HepG2 (cell line): ENCODE measurements around the gene PMVK. TPM values are rescaled to one million over a fixed set of nuclear protein-coding genes. Genes with fewer than 3 reads are reported as not detected.

Experiments
- ATAC-seq: fragments of 200-7000 bp; cut with Tn5 transposase; 3 replicates; pipeline ENCODE4 v1.9.1; 2020; ENCODE audit warnings: mild to moderate bottlenecking, moderate library complexity
- BruUV-seq: library from RNA; stranded (reverse); fragments of 400-500 nt; replicated peaks from 2 replicates; lab custom pipeline; 2021; lab: Mats Ljungman, UMichigan
- CTCF ChIA-PET: fragments of 300-600 bp; formaldehyde crosslinking; extraction: SDS; loops from one replicate; lab custom pipeline; 2021; ENCODE audit warnings: low total read pairs, inconsistent platforms, low intra/inter-chr PET ratio; lab: Yijun Ruan, JAX
- POLR2A ChIA-PET: fragments of 350-600 bp; sonication (Branson Sonifier 250); formaldehyde crosslinking; loops from one replicate; lab custom pipeline; 2020; ENCODE audit warnings: antibody characterized with exemption, inconsistent platforms; lab: Yijun Ruan, JAX
- DNase-seq: peaks from one replicate; pipeline ENCODE4 v3.0.0-alpha.2; 2015; ENCODE audit warnings: low spot score
- FAIRE-seq: peaks from 3 replicates; lab custom pipeline; 2011; peaks lifted over from hg19 to GRCh38; lab: Jason Lieb, UNC
- H2AFZ ChIP-seq: one replicate; pipeline ENCODE4 v1.6.1; 2011; ENCODE audit warnings: low read length, inconsistent platforms
- H3K27ac ChIP-seq: fragments of 300-600 bp; 3 replicates; pipeline ENCODE4 v1.8.0; 2011; ENCODE audit warnings: mixed run types, mild to moderate bottlenecking, mixed read lengths, low read length, inconsistent platforms; ENCODE audit not compliant: insufficient read depth; ENCODE audit errors: extremely low read length
- H3K27me3 ChIP-seq, 2 experiments: fragments of 200-600 bp in 1 of 2; 2 replicates in 1 of 2; 3 replicates in 1 of 2; pipeline versions ENCODE4 v1.6.0 to v1.8.0; 2011; ENCODE audit warnings: low read length in 2 of 2, mild to moderate bottlenecking in 2 of 2, moderate library complexity in 2 of 2, inconsistent platforms in 1 of 2; ENCODE audit not compliant: insufficient read depth in 2 of 2, control insufficient read depth in 1 of 2
- H3K36me3 ChIP-seq, 2 experiments: fragments of 200-600 bp in 1 of 2; replicated peaks in 1 of 2; 2 replicates in 1 of 2; 3 replicates in 1 of 2; pipeline versions ENCODE4 v1.5.1 to v1.8.0; 2011; ENCODE audit warnings: low read length in 2 of 2, inconsistent platforms in 1 of 2; ENCODE audit not compliant: insufficient read depth in 2 of 2, control insufficient read depth in 1 of 2
- H3K4me1 ChIP-seq: 2 replicates; pipeline ENCODE4 v1.5.1; 2012; ENCODE audit warnings: low read length, inconsistent platforms; ENCODE audit not compliant: insufficient read depth
- H3K4me2 ChIP-seq: 2 replicates; pipeline ENCODE4 v1.6.0; 2011; ENCODE audit warnings: low read depth, low read length, inconsistent platforms
- H3K4me3 ChIP-seq, 3 experiments: fragments of 200-600 bp in 1 of 3; sonication (generic), shearing (Covaris generic) in 1 of 3; replicated peaks in 1 of 3; 2 replicates each; pipeline ENCODE4 v1.5.1; 2011 to 2016; ENCODE audit warnings: low read length in 3 of 3, inconsistent platforms in 2 of 3, low read depth in 2 of 3, mild to moderate bottlenecking in 2 of 3, control low read depth in 1 of 3, mixed read lengths in 1 of 3; ENCODE audit not compliant: insufficient read depth in 1 of 3
- H3K79me2 ChIP-seq: one replicate; pipeline ENCODE4 v1.6.1; 2011; ENCODE audit warnings: low read length, inconsistent platforms; ENCODE audit not compliant: insufficient read depth
- H3K9ac ChIP-seq: 2 replicates; pipeline ENCODE4 v1.6.0; 2011; ENCODE audit warnings: mild to moderate bottlenecking, low read depth, low read length, inconsistent platforms; ENCODE audit not compliant: insufficient read depth
- H3K9me3 ChIP-seq: 2 replicates; pipeline ENCODE4 v1.5.1; 2012; ENCODE audit warnings: mild to moderate bottlenecking, low read length
- H4K20me1 ChIP-seq: 2 replicates; pipeline ENCODE4 v1.6.0; 2011; ENCODE audit warnings: inconsistent platforms, mild to moderate bottlenecking, low read length, moderate library complexity; ENCODE audit not compliant: insufficient read depth
- ARNT2 ChIP-seq: sonication (generic); formaldehyde crosslinking; IDR thresholded peaks from 2 replicates; pipeline ENCODE4 v1.8.0; 2022; ENCODE audit warnings: mild to moderate bottlenecking, low read depth, missing genetic modification reagents, moderate library complexity
- ATF7 ChIP-seq, 2 experiments: fragments of 450-650 bp in 1 of 2; sonication (generic) in 1 of 2; formaldehyde crosslinking in 1 of 2; IDR thresholded peaks; 2 replicates each; pipeline versions ENCODE4 v1.4.0 to v1.6.1; 2016 to 2020; ENCODE audit warnings: antibody characterized with exemption in 1 of 2, mild to moderate bottlenecking in 1 of 2, missing genetic modification reagents in 1 of 2
- CREM ChIP-seq, 2 experiments: sonication (generic) in 1 of 2; formaldehyde crosslinking in 1 of 2; IDR thresholded peaks; 2 replicates each; pipeline versions ENCODE4 v1.4.0 to v1.6.1; 2016 to 2020; ENCODE audit warnings: antibody characterized with exemption in 1 of 2, mild to moderate bottlenecking in 1 of 2, missing genetic modification reagents in 1 of 2
- KDM1A ChIP-seq: IDR thresholded peaks from 2 replicates; pipeline ENCODE4 v1.6.1; 2016; ENCODE audit warnings: missing compliant biosample characterization
- MXI1 ChIP-seq: IDR thresholded peaks from 3 replicates; pipeline ENCODE4 v1.6.1; 2012; ENCODE audit warnings: low read depth, low read length, inconsistent platforms, borderline replicate concordance
- POLR2A ChIP-seq, 2 experiments: IDR thresholded peaks; 2 replicates each; pipeline ENCODE4 v1.6.1; 2011; ENCODE audit warnings: low read depth in 2 of 2, low read length in 2 of 2, mild to moderate bottlenecking in 1 of 2, moderate library complexity in 1 of 2; ENCODE audit not compliant: insufficient read depth in 1 of 2
- SAFB2 ChIP-seq: sonication (generic); formaldehyde crosslinking; IDR thresholded peaks from 2 replicates; pipeline ENCODE4 v1.5.1; 2020; ENCODE audit warnings: missing genetic modification reagents, low read depth, mild to moderate bottlenecking, borderline replicate concordance
- SMARCC2 ChIP-seq: fragments of 450-650 bp; IDR thresholded peaks from 2 replicates; pipeline ENCODE4 v1.6.1; 2017; ENCODE audit warnings: antibody characterized with exemption, mild to moderate bottlenecking
- SNAPC2 ChIP-seq: sonication (generic); formaldehyde crosslinking; IDR thresholded peaks from 2 replicates; pipeline ENCODE4 v1.8.1; 2022; ENCODE audit warnings: mild to moderate bottlenecking, missing genetic modification reagents
- TARDBP ChIP-seq: sonication (generic); formaldehyde crosslinking; IDR thresholded peaks from 2 replicates; pipeline ENCODE4 v1.8.0; 2022; ENCODE audit warnings: mild to moderate bottlenecking, missing genetic modification reagents
- ZNF12 ChIP-seq: sonication (generic); formaldehyde crosslinking; IDR thresholded peaks from 2 replicates; pipeline ENCODE4 v1.5.0; 2020; ENCODE audit warnings: missing genetic modification reagents
- ZNF34 ChIP-seq: sonication (generic); formaldehyde crosslinking; IDR thresholded peaks from 2 replicates; pipeline ENCODE4 v1.4.0; 2020; ENCODE audit warnings: mild to moderate bottlenecking, missing genetic modification reagents, borderline replicate concordance
- ZNF782 ChIP-seq: sonication (generic); formaldehyde crosslinking; IDR thresholded peaks from 2 replicates; pipeline ENCODE4 v1.4.0; 2020; ENCODE audit warnings: missing genetic modification reagents, mild to moderate bottlenecking, borderline replicate concordance
- WGBS: methylation state at CpG from one replicate; pipeline ENCODE4 v1.1.6; 2017; ENCODE audit warnings: low lambda C conversion rate; 5-methylcytosine and 5-hydroxymethylcytosine counted together
- in situ Hi-C: cut with HindIII; loops from 2 replicates; pipeline ENCODE4 v1.10.0; 2017; ENCODE audit warnings: low pct_unique_long_range_greater_than_20kb; ENCODE audit not compliant: extremely low pct_ligation_motif_present
- intact Hi-C: fragments of 100-400 bp; cut with micrococcal nuclease; formaldehyde crosslinking; loops from one replicate; pipeline ENCODE4 v1.10.0; 2022; ENCODE audit not compliant: unreplicated experiment
- polyA plus RNA-seq, 8 experiments: library from polyadenylated mRNA; depleted of rRNA in 3 of 8; stranded (reverse) in 7 of 8; unstranded in 1 of 8; fragments of >200 nt; fragmentation: Illumina TruSeq in 4 of 8; extraction: Trizol in 4 of 8; gene quantifications; 2 replicates each; pipeline versions ENCODE4 v1.2.1 to v1.2.3, GENCODE V29; 2011 to 2016; ENCODE audit warnings: low read depth in 4 of 8, missing spikeins in 1 of 8, mixed read lengths in 1 of 8; ENCODE audit not compliant: insufficient read depth in 1 of 8
- total RNA-seq, 5 experiments: library from RNA; depleted of rRNA; stranded (reverse); fragments of >200 nt; fragmentation: Illumina TruSeq; extraction: Trizol; gene quantifications; 2 replicates each; pipeline ENCODE4 v1.2.3, GENCODE V29; 2016; ENCODE audit warnings: low read depth in 1 of 5
- TF ChIP-seq, protein P1 (sequence below): IDR thresholded peaks from 2 replicates; pipeline ENCODE4 v1.4.0; 2020; ENCODE audit warnings: mild to moderate bottlenecking, missing genetic modification reagents
- TF ChIP-seq, protein P2 (sequence below): IDR thresholded peaks from 2 replicates; pipeline ENCODE4 v1.6.1; 2016
- TF ChIP-seq, protein P3 (sequence below): sonication (generic); formaldehyde crosslinking; IDR thresholded peaks from 2 replicates; pipeline ENCODE4 v1.8.0; 2022; ENCODE audit warnings: missing genetic modification reagents, mild to moderate bottlenecking, inconsistent platforms, borderline replicate concordance

PMVK gene
- total and polyA plus RNA-seq, 2 of the 13 experiments (the other 11 are each of a cell fraction or from before 2014, with no cell fraction given): 3.9 to 12.6 TPM

DNA sequence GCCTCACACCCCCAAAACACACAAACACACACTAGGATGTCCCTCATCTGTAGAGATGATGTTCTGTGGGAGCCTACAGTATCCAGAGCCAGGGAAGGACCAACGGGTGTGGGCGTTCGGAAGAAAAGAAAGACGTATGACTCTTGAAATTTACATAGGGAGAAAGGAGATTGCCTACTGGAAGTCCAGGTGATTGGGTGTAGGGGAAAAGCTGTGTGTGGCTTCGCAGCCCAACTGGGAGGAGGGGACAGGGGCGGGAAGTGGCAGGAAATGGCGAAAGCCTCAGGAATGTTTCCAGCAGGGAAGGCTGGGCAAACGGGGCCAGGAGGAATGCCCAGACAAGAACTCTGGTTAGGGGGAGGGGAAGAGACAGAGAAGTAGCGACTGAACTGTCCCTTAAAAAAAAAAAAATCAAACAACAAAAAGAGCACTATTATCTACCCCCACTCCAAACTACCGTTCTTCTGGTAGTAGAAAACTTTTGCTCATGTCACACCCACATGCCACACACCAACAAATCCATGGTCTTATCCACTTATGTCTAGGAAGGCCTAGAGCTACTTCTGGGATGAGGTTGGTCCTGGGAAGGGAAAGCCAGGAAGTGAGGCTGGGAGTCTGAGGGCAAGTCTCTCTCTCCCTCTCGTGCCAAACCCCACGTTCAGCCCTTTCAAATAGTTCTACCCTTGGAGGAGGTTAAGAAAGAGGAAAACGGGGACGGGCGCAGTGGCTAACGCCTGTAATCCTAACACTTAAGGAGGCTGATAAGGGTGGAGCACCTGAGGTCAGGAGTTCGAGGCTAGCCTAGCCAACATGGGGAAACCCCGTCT, 36.2 kb upstream of the PMVK start (continued):
- TF ChIP-seq, protein P1, sequence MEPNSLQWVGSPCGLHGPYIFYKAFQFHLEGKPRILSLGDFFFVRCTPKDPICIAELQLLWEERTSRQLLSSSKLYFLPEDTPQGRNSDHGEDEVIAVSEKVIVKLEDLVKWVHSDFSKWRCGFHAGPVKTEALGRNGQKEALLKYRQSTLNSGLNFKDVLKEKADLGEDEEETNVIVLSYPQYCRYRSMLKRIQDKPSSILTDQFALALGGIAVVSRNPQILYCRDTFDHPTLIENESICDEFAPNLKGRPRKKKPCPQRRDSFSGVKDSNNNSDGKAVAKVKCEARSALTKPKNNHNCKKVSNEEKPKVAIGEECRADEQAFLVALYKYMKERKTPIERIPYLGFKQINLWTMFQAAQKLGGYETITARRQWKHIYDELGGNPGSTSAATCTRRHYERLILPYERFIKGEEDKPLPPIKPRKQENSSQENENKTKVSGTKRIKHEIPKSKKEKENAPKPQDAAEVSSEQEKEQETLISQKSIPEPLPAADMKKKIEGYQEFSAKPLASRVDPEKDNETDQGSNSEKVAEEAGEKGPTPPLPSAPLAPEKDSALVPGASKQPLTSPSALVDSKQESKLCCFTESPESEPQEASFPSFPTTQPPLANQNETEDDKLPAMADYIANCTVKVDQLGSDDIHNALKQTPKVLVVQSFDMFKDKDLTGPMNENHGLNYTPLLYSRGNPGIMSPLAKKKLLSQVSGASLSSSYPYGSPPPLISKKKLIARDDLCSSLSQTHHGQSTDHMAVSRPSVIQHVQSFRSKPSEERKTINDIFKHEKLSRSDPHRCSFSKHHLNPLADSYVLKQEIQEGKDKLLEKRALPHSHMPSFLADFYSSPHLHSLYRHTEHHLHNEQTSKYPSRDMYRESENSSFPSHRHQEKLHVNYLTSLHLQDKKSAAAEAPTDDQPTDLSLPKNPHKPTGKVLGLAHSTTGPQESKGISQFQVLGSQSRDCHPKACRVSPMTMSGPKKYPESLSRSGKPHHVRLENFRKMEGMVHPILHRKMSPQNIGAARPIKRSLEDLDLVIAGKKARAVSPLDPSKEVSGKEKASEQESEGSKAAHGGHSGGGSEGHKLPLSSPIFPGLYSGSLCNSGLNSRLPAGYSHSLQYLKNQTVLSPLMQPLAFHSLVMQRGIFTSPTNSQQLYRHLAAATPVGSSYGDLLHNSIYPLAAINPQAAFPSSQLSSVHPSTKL: peak; percentile 58
- no peak for TF ChIP-seq ATF7 (IDR thresholded peaks at IDR 0.05)
- no peak for TF ChIP-seq ATF7 (CRISPR knock-in tag; IDR thresholded peaks at IDR 0.05)
- TF ChIP-seq, all 625 proteins: peak for 193

DNA sequence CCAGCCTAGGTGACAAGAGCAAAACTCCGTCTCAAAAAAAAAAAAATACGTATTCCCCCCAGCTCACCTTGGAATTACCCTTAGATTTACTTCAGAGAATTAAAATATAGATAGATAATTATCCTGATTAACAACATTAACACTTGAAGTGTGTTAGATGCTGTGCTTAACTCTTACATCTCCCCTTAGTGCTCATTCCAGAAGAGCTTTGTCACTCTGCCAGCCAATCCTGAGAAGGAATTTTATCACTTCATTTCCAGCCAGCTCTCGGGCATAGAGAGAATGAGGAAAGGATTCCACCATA, 35.6 kb upstream of the PMVK start:
- BruUV-seq: no TSS peak
- no peak for FAIRE-seq
- Histone ChIP-seq H3K9me3 (no peaks in the 10 kb centered on the region), H3K79me2 (peaks cover 66% of the 10 kb centered on the region), H3K27ac (peak overlapping the region; percentile 100), H3K4me3 (peak overlapping the region; percentile 30 to 84 (median 70); a peak in 5 of 6 replicates), H4K20me1 (no peaks in the 10 kb centered on the region), H3K36me3 (peaks cover 10 to 20% of the 10 kb centered on the region in 2 experiments; a peak in 4 of 5 replicates), H3K4me1 (peaks cover 64% of the 10 kb centered on the region), H2AFZ (no peak overlapping the region), H3K9ac (peak overlapping the region; percentile 98), H3K27me3 (no peaks in the 10 kb centered on the region; a peak in 1 of 5 replicates), H3K4me2 (peak overlapping the region; percentile 100)
- in situ Hi-C loops: no loop called here
- CTCF ChIA-PET: interaction anchor here (1.0 kb wide), 1 partner anchor 10 kb away, joined by 3 read pairs; no protein-coding TSS in a partner anchor
- 48% methylated on average over 3 of the region's 3 CpGs for WGBS
- POLR2A ChIA-PET: interaction anchor here (0.7 to 6.6 kb wide), 18 partner anchors 10 to 154 kb away, joined by 3 to 148 read pairs (median 16); partner anchors contain the start of genes ADAM15, FLAD1, LENEP and PBXIP1
- ATAC-seq: no peak
- DNase-seq: no peak
- intact Hi-C loops: loop anchor here (2.0 kb wide), 1 partner anchor 15 kb away; the partner anchor contains the start of gene PBXIP1
- TF ChIP-seq, protein P2, sequence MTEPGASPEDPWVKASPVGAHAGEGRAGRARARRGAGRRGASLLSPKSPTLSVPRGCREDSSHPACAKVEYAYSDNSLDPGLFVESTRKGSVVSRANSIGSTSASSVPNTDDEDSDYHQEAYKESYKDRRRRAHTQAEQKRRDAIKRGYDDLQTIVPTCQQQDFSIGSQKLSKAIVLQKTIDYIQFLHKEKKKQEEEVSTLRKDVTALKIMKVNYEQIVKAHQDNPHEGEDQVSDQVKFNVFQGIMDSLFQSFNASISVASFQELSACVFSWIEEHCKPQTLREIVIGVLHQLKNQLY: no peak
- peak; percentile 38; the same call in 1 of the 2 replicates for TF ChIP-seq SAFB2 (CRISPR knock-in tag)
- peak; percentile 27; the same call in 1 of the 2 replicates for TF ChIP-seq SNAPC2 (CRISPR knock-in tag)
- no peak for TF ChIP-seq ZNF12
- 0 out of 2 replicates have a peak, but pooled peaks have one; percentile 38 for TF ChIP-seq TARDBP (CRISPR knock-in tag)
- TF ChIP-seq, protein P3, sequence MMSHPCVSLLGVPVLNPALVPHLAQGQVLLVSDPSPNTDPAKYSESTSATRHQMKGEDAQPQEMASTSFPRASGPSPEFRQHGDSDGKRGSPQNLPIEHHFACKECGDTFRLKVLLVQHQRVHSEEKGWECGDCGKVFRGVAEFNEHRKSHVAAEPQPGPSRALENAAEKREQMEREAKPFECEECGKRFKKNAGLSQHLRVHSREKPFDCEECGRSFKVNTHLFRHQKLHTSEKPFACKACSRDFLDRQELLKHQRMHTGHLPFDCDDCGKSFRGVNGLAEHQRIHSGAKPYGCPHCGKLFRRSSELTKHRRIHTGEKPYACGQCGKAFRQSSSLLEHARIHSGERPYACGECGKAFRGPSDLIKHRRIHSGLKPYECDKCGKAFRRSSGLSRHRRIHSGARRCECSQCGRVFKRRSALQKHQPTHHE (CRISPR knock-in tag): no peak
- no peak for TF ChIP-seq SMARCC2
- 0 out of 2 replicates have a peak, but pooled peaks have one; percentile 3 for TF ChIP-seq ARNT2 (CRISPR knock-in tag)
- no peak for TF ChIP-seq ZNF782 (CRISPR knock-in tag)
- TF ChIP-seq CREM (IDR thresholded peaks at IDR 0.05): no peak
- TF ChIP-seq CREM (CRISPR knock-in tag; IDR thresholded peaks at IDR 0.05): no peak
- TF ChIP-seq MXI1: no peak
- no peak for TF ChIP-seq POLR2A (IDR thresholded peaks at IDR 0.05; ENCODE audit: insufficient read depth in 1 of 2, low read depth in 2 of 2, low read length in 2 of 2)
- no peak for TF ChIP-seq ZNF34 (CRISPR knock-in tag)
- no peak for TF ChIP-seq KDM1A (CRISPR knock-in tag)
